IMR-90 (cell line): ENCODE results near the gene ANG.

Experiments used
- FOS ChIP-seq: fragments of 150-350 bp; IDR thresholded peaks from 2 replicates; pipeline ENCODE4 v1.6.1; 2016; ENCODE audit warnings: low read depth, low read length
- POLR2A ChIP-seq: IDR thresholded peaks from 2 replicates; pipeline ENCODE4 v1.6.1; 2012; ENCODE audit warnings: mild to moderate bottlenecking, low read depth, low read length
- RFX5 ChIP-seq: IDR thresholded peaks from 2 replicates; pipeline ENCODE4 v1.8.0; 2012; ENCODE audit warnings: low read depth, mild to moderate bottlenecking, low read length, moderate library complexity
- SMC3 ChIP-seq: fragments of 150-350 bp; IDR thresholded peaks from 2 replicates; pipeline ENCODE4 v1.6.1; 2016; ENCODE audit warnings: low read depth, mild to moderate bottlenecking, antibody characterized with exemption, low read length, moderate library complexity
- TF ChIP-seq, protein P1 (sequence below): conservative IDR thresholded peaks from 2 replicates; pipeline ENCODE4 v1.5.1; 2012; ENCODE audit warnings: mild to moderate bottlenecking, low read depth, low read length, improper control_type of control experiment

DNA sequence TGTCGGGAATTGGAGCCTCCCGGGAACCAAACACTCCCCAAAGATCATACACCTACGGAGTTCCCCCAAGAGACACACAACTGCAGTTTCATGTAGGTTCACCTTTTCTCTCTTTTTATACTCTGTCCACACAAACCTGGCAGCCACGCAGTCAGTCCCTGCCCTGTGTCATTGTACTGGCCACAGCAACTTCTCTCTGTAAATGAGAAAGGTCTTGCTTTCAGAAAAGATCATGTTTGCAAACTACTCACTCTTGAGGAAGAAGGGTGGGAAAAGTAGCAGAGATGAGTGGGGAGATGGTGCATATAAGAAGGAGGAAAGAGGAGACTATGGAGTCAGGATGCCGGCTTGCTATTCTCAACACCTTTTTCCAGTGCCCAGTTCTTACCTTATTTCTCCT, 10.4 kb downstream of the ANG start:
- TF ChIP-seq, protein P1, sequence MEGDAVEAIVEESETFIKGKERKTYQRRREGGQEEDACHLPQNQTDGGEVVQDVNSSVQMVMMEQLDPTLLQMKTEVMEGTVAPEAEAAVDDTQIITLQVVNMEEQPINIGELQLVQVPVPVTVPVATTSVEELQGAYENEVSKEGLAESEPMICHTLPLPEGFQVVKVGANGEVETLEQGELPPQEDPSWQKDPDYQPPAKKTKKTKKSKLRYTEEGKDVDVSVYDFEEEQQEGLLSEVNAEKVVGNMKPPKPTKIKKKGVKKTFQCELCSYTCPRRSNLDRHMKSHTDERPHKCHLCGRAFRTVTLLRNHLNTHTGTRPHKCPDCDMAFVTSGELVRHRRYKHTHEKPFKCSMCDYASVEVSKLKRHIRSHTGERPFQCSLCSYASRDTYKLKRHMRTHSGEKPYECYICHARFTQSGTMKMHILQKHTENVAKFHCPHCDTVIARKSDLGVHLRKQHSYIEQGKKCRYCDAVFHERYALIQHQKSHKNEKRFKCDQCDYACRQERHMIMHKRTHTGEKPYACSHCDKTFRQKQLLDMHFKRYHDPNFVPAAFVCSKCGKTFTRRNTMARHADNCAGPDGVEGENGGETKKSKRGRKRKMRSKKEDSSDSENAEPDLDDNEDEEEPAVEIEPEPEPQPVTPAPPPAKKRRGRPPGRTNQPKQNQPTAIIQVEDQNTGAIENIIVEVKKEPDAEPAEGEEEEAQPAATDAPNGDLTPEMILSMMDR = no peak
- TF ChIP-seq FOS (no peak), SMC3 (no peak), RFX5 (no peak), POLR2A (no peak)
